ENCODE results near the gene GRIP1.

Gene GRIP1

DNA sequence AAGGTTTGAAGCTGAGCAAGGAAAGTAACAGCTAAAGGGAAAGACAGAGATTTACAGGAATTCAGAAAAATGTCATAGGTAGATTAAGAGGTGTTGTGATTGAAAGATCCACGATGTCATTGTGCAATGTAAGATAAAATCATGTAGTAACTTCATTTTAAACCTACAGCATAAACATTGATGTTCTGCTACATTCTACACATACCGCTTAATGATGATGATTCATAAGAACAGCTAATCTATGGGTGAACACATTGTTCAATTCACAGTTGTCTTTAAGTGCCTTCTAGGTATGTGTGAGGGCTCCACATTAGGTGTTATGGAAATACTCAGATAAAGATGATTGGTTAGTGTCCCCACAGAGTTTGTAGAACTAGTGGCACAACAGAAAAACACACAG is 170.9 kb downstream of the GRIP1 start:
- H3K79me2 ChIP-seq (ENCODE audit: low read length) = no peaks in the 10 kb centered on the region
- H3K4me3 ChIP-seq (ENCODE audit: low read length) = no peak overlapping the region
- no peaks in the 10 kb centered on the region for H3K27me3 ChIP-seq (replicated peaks; ENCODE audit: insufficient read depth, low read length)
- no peak overlapping the region for H3K27ac ChIP-seq (ENCODE audit: low read length)
- TF ChIP-seq, protein P1, sequence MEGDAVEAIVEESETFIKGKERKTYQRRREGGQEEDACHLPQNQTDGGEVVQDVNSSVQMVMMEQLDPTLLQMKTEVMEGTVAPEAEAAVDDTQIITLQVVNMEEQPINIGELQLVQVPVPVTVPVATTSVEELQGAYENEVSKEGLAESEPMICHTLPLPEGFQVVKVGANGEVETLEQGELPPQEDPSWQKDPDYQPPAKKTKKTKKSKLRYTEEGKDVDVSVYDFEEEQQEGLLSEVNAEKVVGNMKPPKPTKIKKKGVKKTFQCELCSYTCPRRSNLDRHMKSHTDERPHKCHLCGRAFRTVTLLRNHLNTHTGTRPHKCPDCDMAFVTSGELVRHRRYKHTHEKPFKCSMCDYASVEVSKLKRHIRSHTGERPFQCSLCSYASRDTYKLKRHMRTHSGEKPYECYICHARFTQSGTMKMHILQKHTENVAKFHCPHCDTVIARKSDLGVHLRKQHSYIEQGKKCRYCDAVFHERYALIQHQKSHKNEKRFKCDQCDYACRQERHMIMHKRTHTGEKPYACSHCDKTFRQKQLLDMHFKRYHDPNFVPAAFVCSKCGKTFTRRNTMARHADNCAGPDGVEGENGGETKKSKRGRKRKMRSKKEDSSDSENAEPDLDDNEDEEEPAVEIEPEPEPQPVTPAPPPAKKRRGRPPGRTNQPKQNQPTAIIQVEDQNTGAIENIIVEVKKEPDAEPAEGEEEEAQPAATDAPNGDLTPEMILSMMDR (IDR thresholded peaks at IDR 0.05; ENCODE audit: low read length) = no peak
- no peak for TF ChIP-seq EZH2phosphoT487 (IDR thresholded peaks at IDR 0.05; ENCODE audit: low read length)
- no peak for TF ChIP-seq EZH2 (optimal IDR thresholded peaks at IDR 0.05; ENCODE audit: low read depth, low read length)
- H3K9ac ChIP-seq (ENCODE audit: low read length) = no peak overlapping the region
- H3F3A ChIP-seq (ENCODE audit: insufficient read depth, low read length) = no peaks in the 10 kb centered on the region
- no peaks in the 10 kb centered on the region for H3K4me1 ChIP-seq (ENCODE audit: low read length)
- H2AFZ ChIP-seq (ENCODE audit: low read length) = no peak overlapping the region
- no peak overlapping the region for H3K4me2 ChIP-seq (ENCODE audit: low read depth, low read length)
- DNase-seq = no peak
- no peaks in the 10 kb centered on the region for H3K9me2 ChIP-seq (replicated peaks; ENCODE audit: insufficient read depth, low read length)
- H3K36me3 ChIP-seq (replicated peaks; ENCODE audit: insufficient read depth, low read length) = no peaks in the 10 kb centered on the region
- no peaks in the 10 kb centered on the region for H3K9me3 ChIP-seq (replicated peaks; ENCODE audit: insufficient read depth, low read length)
- H4K20me1 ChIP-seq (ENCODE audit: insufficient read depth, low read length) = no peaks in the 10 kb centered on the region

GRCh38 chr12:66503746-66504145 is 175.1 kb downstream of the GRIP1 start:
- Histone ChIP-seq H3K4me3 (ENCODE audit: low read length) (no peak overlapping the region), H3K36me3 (replicated peaks; ENCODE audit: insufficient read depth, low read length) (no peaks in the 10 kb centered on the region), H3K27me3 (replicated peaks; ENCODE audit: insufficient read depth, low read length) (no peaks in the 10 kb centered on the region), H2AFZ (ENCODE audit: low read length) (no peak overlapping the region), H3K4me1 (ENCODE audit: low read length) (peaks cover 21% of the 10 kb centered on the region), H3K9me2 (replicated peaks; ENCODE audit: insufficient read depth, low read length) (no peaks in the 10 kb centered on the region), H4K20me1 (ENCODE audit: insufficient read depth, low read length) (no peaks in the 10 kb centered on the region), H3K27ac (ENCODE audit: low read length) (no peak overlapping the region), H3K79me2 (ENCODE audit: low read length) (no peaks in the 10 kb centered on the region), H3K9ac (ENCODE audit: low read length) (no peak overlapping the region), H3K4me2 (ENCODE audit: low read depth, low read length) (no peak overlapping the region), H3K9me3 (replicated peaks; ENCODE audit: insufficient read depth, low read length) (no peaks in the 10 kb centered on the region), H3F3A (ENCODE audit: insufficient read depth, low read length) (0 out of 2 replicates have a peak, but pooled peaks cover 5% of the 10 kb centered on the region)
- no peak for DNase-seq
- no peak for TF ChIP-seq EZH2phosphoT487 (IDR thresholded peaks at IDR 0.05; ENCODE audit: low read length)
- TF ChIP-seq EZH2 (optimal IDR thresholded peaks at IDR 0.05; ENCODE audit: low read depth, low read length) = no peak
- TF ChIP-seq, protein P1 (IDR thresholded peaks at IDR 0.05; ENCODE audit: low read length) = no peak

DNA sequence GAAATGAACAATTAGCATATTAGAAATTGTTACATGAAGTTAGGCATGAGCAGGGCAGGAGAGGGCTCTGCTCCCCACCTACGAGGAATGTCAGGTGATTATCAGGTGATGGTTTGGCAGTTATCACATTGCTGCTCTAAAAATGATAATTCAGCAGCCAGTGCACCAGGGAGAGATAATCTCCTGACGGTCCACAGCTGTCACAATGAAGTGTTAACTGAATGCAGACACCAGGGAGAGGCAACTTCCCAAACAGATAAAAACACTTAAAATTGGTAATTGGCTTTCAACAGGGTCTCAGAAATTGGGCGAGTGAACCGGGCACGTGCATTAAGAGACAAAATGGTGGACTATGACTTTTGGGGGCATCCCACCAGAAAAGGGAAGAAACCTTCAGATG is 176.0 kb downstream of the GRIP1 start:
- no peak for DNase-seq
- Histone ChIP-seq H3K4me2 (ENCODE audit: low read depth, low read length) (no peak overlapping the region), H3K79me2 (ENCODE audit: low read length) (no peaks in the 10 kb centered on the region), H3K4me3 (ENCODE audit: low read length) (no peak overlapping the region), H3K9me2 (replicated peaks; ENCODE audit: insufficient read depth, low read length) (no peaks in the 10 kb centered on the region), H3K4me1 (ENCODE audit: low read length) (peaks cover 21% of the 10 kb centered on the region), H3F3A (ENCODE audit: insufficient read depth, low read length) (0 out of 2 replicates have a peak, but pooled peaks cover 5% of the 10 kb centered on the region), H3K9ac (ENCODE audit: low read length) (no peak overlapping the region), H3K27me3 (replicated peaks; ENCODE audit: insufficient read depth, low read length) (no peaks in the 10 kb centered on the region), H3K36me3 (replicated peaks; ENCODE audit: insufficient read depth, low read length) (no peaks in the 10 kb centered on the region), H3K27ac (ENCODE audit: low read length) (no peak overlapping the region), H4K20me1 (ENCODE audit: insufficient read depth, low read length) (no peaks in the 10 kb centered on the region), H2AFZ (ENCODE audit: low read length) (no peak overlapping the region), H3K9me3 (replicated peaks; ENCODE audit: insufficient read depth, low read length) (no peaks in the 10 kb centered on the region)
- TF ChIP-seq EZH2 (optimal IDR thresholded peaks at IDR 0.05; ENCODE audit: low read depth, low read length) (no peak), EZH2phosphoT487 (IDR thresholded peaks at IDR 0.05; ENCODE audit: low read length) (no peak)
- TF ChIP-seq, protein P1 (IDR thresholded peaks at IDR 0.05; ENCODE audit: low read length) = no peak
